Measurements from ENCODE around the gene MELK. TPM values are rescaled to one million over a fixed set of nuclear protein-coding genes. Genes with fewer than 3 reads are reported as not detected.

Gene MELK
- total RNA-seq, 3 donors from 2014 or later = 8.4 to 11.6 (median 9.0) TPM

DNA sequence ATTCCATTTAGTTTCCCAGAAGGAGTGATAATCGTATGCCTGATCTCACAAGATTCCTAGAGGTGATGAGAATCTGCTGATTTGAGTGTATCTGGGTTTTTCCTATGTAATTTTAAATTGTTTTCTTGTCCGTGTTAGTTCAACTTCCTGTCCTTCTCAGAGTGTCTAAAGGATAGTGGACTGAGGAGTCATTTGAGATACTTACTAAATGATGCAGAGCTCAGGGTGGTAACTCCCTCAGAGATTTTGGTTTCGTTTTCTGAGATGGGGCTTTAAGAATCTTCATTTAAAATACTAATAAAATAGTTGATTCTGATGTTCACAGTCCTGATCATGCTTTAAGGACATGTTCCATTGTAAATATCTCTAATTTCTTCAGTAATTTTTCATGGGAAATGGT, 30.3 kb downstream of the MELK start:
- Mint-ChIP-seq H3K9me3 (no peaks in the 10 kb centered on the region), H3K36me3 (ENCODE audit: insufficient read depth) (no peaks in the 10 kb centered on the region), H3K27me3 (ENCODE audit: low read depth) (no peaks in the 10 kb centered on the region), H3K4me1 (ENCODE audit: low read depth) (peaks cover 9% of the 10 kb centered on the region), H3K4me3 (peak overlapping the region; percentile 47)
- DNase-seq = no peak
- no peak for ATAC-seq

DNA sequence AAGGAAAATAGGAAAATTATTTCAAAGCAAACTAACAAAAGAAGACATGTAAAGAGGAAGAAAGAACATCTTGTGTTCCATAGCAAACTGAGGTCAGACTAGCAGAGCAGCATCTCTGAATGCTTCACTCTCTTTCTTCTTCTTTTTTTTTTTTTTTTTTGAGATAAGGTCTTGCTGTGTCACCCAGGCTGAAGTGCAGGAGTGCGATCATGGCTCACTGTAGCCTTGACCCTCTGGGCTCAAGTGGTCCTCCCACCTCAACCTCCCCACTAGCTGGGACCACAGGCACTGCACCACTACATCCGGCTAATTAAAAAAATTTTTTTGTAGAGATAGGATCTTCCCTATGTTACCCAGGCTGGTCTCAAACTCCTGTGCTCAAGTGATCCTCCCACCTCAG, 36.6 kb downstream of the MELK start:
- ATAC-seq = no peak
- Mint-ChIP-seq H3K4me1 (ENCODE audit: low read depth) (no peaks in the 10 kb centered on the region), H3K4me3 (no peak overlapping the region), H3K9me3 (no peaks in the 10 kb centered on the region), H3K36me3 (ENCODE audit: insufficient read depth) (no peaks in the 10 kb centered on the region), H3K27me3 (ENCODE audit: low read depth) (no peaks in the 10 kb centered on the region)
- DNase-seq = no peak

- Mint-ChIP-seq H3K4me3 (no peak overlapping the region), H3K27me3 (ENCODE audit: low read depth) (no peaks in the 10 kb centered on the region), H3K4me1 (ENCODE audit: low read depth) (no peaks in the 10 kb centered on the region), H3K9me3 (no peaks in the 10 kb centered on the region), H3K36me3 (ENCODE audit: insufficient read depth) (no peaks in the 10 kb centered on the region)
- DNase-seq = no peak
- ATAC-seq = no peak
Measured at GRCh38 chr9:36622121-36622520, 49.4 kb downstream of the MELK start.

GRCh38 chr9:36623280-36623679, 50.6 kb downstream of the MELK start:
- H3K9me3 Mint-ChIP-seq = no peaks in the 10 kb centered on the region
- ATAC-seq = no peak
- no peak overlapping the region for H3K4me3 Mint-ChIP-seq

GRCh38 chr9:36625006-36625615, 52.4 kb downstream of the MELK start:
- H3K4me1 Mint-ChIP-seq (ENCODE audit: low read depth) = no peaks in the 10 kb centered on the region
- H3K9me3 Mint-ChIP-seq = no peaks in the 10 kb centered on the region
- H3K27me3 Mint-ChIP-seq (ENCODE audit: low read depth) = no peaks in the 10 kb centered on the region
- H3K36me3 Mint-ChIP-seq (ENCODE audit: insufficient read depth) = no peaks in the 10 kb centered on the region
- H3K4me3 Mint-ChIP-seq = no peak overlapping the region
- no peak for DNase-seq
- no peak for ATAC-seq

More at GRCh38 chr9:36623280-36623679, 50.6 kb downstream of the MELK start:
- Mint-ChIP-seq H3K36me3 (ENCODE audit: insufficient read depth) (no peaks in the 10 kb centered on the region), H3K27me3 (ENCODE audit: low read depth) (no peaks in the 10 kb centered on the region), H3K4me1 (ENCODE audit: low read depth) (no peaks in the 10 kb centered on the region)
- DNase-seq = no peak

GRCh38 chr9:36632892-36633291, 60.2 kb downstream of the MELK start:
- ATAC-seq = no peak
- Mint-ChIP-seq H3K27me3 (ENCODE audit: low read depth) (no peaks in the 10 kb centered on the region), H3K4me3 (no peak overlapping the region), H3K36me3 (ENCODE audit: insufficient read depth) (no peaks in the 10 kb centered on the region), H3K9me3 (no peaks in the 10 kb centered on the region), H3K4me1 (ENCODE audit: low read depth) (no peaks in the 10 kb centered on the region)
- no peak for DNase-seq

DNA sequence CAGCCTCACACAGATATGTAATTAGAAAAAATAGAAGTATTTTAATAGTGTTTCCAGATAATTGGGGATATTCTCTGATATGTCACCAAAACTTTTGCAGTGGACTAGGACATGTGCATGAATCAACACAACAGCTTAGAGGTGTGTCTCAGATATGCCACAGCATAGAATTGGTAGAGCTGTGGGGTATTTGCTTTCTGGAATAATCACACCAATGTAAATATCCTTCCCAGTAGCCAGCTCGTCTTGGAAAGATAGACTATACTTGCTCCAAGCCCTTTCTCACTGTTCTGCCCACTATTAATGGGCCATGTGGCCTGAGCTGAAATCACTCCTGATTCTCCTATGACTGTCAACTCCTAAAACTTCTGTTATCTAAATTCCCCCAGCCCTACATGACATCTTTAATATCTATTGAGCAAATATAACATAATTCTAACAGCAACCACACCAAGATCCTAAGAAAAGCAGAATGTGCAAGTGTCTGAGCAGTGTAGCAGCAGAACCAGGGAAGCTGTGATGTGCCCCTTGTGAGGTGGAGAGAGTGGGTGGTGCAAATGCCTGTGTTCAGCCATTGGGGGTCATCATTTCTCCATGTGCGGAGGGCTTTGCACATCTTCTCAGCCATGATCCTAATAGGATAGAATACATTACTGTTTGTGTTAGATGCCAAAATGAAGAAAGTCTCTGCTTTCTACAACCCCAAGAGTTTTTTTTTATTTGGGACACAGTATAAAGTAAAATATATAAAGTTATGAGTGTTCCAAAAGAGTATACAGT, 65.0 kb downstream of the MELK start:
- Mint-ChIP-seq H3K27me3 (ENCODE audit: low read depth) (no peaks in the 10 kb centered on the region), H3K36me3 (ENCODE audit: insufficient read depth) (no peaks in the 10 kb centered on the region), H3K9me3 (no peaks in the 10 kb centered on the region), H3K4me3 (no peak overlapping the region), H3K4me1 (ENCODE audit: low read depth) (peaks cover 3% of the 10 kb centered on the region)
- ATAC-seq (no peak), DNase-seq (no peak)

DNA sequence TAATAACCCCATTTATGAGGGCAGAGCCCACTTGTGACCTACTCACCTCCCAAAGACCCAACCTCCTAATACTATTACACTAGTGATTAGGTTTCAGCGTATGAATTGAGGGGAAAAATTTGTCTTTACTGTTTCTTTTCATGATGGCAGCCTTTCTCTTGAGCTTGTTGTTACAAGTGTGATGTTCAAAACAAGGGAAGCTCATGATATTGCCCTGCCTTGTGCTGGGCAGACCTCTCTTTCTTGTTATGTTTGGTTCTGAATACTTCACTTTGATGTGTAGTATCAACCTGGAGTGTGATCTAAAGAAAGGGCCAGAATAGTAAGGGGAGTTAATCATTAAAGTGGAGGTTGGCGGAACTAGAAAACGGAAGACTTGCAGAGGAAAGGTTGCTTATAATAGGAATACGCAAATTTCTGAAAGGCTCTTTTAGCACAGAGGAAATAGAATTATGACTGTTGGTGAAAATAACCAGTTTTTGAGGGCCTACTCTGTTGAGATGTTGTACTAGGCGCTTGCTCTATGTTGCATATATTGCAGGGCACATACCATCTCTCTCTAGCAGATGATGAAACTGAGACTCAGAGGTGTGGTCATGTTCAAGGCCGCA, 68.2 kb downstream of the MELK start:
- no peaks in the 10 kb centered on the region for H3K36me3 Mint-ChIP-seq (ENCODE audit: insufficient read depth)
- DNase-seq = no peak
- peaks cover 3% of the 10 kb centered on the region for H3K4me1 Mint-ChIP-seq (ENCODE audit: low read depth)
- no peak overlapping the region for H3K4me3 Mint-ChIP-seq
- no peaks in the 10 kb centered on the region for H3K27me3 Mint-ChIP-seq (ENCODE audit: low read depth)
- no peaks in the 10 kb centered on the region for H3K9me3 Mint-ChIP-seq
- no peak for ATAC-seq

DNA sequence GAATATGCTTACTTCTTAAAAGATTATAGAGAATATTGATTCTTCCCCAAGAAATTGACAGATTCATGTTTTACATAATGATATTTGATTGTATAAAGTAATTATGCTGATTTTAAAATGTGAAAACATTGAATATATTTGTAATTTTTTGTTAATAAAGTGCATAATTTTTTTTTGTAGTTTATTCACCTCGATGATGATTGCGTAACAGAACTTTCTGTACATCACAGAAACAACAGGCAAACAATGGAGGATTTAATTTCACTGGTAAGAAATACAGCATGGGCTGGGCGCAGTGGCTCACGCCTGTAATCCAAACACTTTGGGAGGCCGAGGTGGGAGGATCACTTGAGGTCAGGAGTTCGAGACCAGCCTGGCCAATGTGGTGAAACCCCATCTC, 70.1 kb downstream of the MELK start:
- H3K9me3 Mint-ChIP-seq = no peaks in the 10 kb centered on the region
- ATAC-seq (no peak), DNase-seq (no peak)
- no peak overlapping the region for H3K4me3 Mint-ChIP-seq
- no peaks in the 10 kb centered on the region for H3K27me3 Mint-ChIP-seq (ENCODE audit: low read depth)
- no peaks in the 10 kb centered on the region for H3K36me3 Mint-ChIP-seq (ENCODE audit: insufficient read depth)
- peaks cover 3% of the 10 kb centered on the region for H3K4me1 Mint-ChIP-seq (ENCODE audit: low read depth)

DNA sequence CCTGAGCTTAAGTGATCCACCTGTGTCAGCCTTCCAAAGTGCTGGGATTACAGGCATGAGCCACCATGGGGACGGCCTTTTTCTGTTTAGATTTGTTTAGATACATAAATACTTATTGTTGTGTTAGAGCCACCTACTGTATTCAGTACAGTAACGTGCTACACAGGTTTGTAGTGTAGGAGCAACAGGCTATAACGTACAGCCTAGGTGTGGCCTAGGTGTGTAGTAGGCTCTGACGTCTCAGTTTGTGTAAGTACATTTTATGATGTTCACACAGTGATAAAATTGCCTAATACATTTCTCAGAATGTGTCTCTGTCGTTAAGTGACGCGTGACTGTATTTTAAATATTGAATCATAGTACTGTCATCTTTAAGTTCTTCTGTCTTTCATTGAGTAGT, 84.1 kb downstream of the MELK start:
- Mint-ChIP-seq H3K27me3 (ENCODE audit: low read depth) (no peaks in the 10 kb centered on the region), H3K9me3 (peaks cover 4% of the 10 kb centered on the region), H3K4me3 (no peak overlapping the region), H3K4me1 (ENCODE audit: low read depth) (no peaks in the 10 kb centered on the region), H3K36me3 (ENCODE audit: insufficient read depth) (no peaks in the 10 kb centered on the region)
- DNase-seq (no peak), ATAC-seq (no peak)

DNA sequence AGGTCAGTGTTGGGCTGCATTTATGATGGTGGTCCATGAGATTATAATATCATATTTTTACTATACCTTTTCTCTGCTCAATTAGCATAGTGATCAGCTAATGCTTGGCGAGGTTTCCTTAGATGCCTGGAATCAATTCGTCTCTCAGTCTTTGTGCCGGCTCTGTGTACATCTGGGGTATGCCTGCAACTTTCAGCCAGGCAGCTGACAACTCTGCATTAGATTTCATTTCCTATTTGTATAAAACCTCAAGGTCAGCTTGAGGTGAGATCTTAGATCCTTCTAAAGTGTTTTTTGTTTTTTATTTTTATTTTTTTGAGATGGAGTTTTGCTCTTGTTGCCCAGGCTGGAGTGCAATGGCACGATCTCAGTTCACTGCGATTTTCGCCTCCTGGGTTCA, 86.8 kb downstream of the MELK start:
- DNase-seq (no peak), ATAC-seq (no peak)
- Mint-ChIP-seq H3K36me3 (ENCODE audit: insufficient read depth) (no peaks in the 10 kb centered on the region), H3K4me3 (no peak overlapping the region), H3K9me3 (peaks cover 4% of the 10 kb centered on the region), H3K27me3 (ENCODE audit: low read depth) (no peaks in the 10 kb centered on the region), H3K4me1 (ENCODE audit: low read depth) (no peaks in the 10 kb centered on the region)

- no peaks in the 10 kb centered on the region for H3K27me3 Mint-ChIP-seq (ENCODE audit: low read depth)
- H3K9me3 Mint-ChIP-seq = no peaks in the 10 kb centered on the region
- no peak for ATAC-seq
- peaks cover 11% of the 10 kb centered on the region for H3K4me1 Mint-ChIP-seq (ENCODE audit: low read depth)
- no peak overlapping the region for H3K4me3 Mint-ChIP-seq
- H3K36me3 Mint-ChIP-seq (ENCODE audit: insufficient read depth) = no peaks in the 10 kb centered on the region
- DNase-seq = no peak
Measured at GRCh38 chr9:36664806-36665205, 92.1 kb downstream of the MELK start.

- H3K27me3 Mint-ChIP-seq (ENCODE audit: low read depth) = no peaks in the 10 kb centered on the region
- ATAC-seq (no peak), DNase-seq (no peak)
- no peaks in the 10 kb centered on the region for H3K9me3 Mint-ChIP-seq
- H3K4me1 Mint-ChIP-seq (ENCODE audit: low read depth) = peaks cover 11% of the 10 kb centered on the region
- H3K4me3 Mint-ChIP-seq = no peak overlapping the region
- no peaks in the 10 kb centered on the region for H3K36me3 Mint-ChIP-seq (ENCODE audit: insufficient read depth)
Measured at GRCh38 chr9:36665387-36665786, 92.7 kb downstream of the MELK start.

- no peak for ATAC-seq
- no peak overlapping the region for H3K4me3 Mint-ChIP-seq
- no peak for DNase-seq
Measured at GRCh38 chr9:36665921-36666431, 93.3 kb downstream of the MELK start.

DNA sequence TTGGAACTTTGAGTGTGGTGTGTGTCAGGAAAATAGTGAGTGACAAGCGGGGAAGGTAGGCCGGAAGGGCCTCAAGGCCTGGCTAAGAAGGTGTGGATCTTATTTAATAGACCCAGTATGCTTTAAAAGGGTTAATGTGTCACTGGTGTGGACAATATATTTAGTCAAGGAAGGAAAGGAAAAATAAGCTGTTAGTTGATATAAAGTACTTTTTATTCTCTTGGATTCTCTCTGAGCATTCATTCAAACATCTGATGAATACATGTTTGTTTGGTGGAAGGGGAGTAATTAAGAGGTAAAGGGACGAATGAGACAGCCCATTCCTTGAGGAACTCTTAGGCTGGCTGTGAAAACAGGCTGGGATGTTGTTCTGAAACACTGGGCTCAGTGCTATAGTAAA, 98.9 kb downstream of the MELK start:
- ATAC-seq = no peak
- no peak for DNase-seq
- Mint-ChIP-seq H3K36me3 (ENCODE audit: insufficient read depth) (no peaks in the 10 kb centered on the region), H3K9me3 (no peaks in the 10 kb centered on the region), H3K27me3 (ENCODE audit: low read depth) (no peaks in the 10 kb centered on the region), H3K4me3 (no peak overlapping the region), H3K4me1 (ENCODE audit: low read depth) (peaks cover 8% of the 10 kb centered on the region)

More at GRCh38 chr9:36665921-36666431, 93.3 kb downstream of the MELK start:
- Mint-ChIP-seq H3K4me1 (ENCODE audit: low read depth) (peaks cover 11% of the 10 kb centered on the region), H3K36me3 (ENCODE audit: insufficient read depth) (no peaks in the 10 kb centered on the region), H3K9me3 (no peaks in the 10 kb centered on the region), H3K27me3 (ENCODE audit: low read depth) (no peaks in the 10 kb centered on the region)
